ENCODE results near the gene NEK8.

NEK8 gene

DNA sequence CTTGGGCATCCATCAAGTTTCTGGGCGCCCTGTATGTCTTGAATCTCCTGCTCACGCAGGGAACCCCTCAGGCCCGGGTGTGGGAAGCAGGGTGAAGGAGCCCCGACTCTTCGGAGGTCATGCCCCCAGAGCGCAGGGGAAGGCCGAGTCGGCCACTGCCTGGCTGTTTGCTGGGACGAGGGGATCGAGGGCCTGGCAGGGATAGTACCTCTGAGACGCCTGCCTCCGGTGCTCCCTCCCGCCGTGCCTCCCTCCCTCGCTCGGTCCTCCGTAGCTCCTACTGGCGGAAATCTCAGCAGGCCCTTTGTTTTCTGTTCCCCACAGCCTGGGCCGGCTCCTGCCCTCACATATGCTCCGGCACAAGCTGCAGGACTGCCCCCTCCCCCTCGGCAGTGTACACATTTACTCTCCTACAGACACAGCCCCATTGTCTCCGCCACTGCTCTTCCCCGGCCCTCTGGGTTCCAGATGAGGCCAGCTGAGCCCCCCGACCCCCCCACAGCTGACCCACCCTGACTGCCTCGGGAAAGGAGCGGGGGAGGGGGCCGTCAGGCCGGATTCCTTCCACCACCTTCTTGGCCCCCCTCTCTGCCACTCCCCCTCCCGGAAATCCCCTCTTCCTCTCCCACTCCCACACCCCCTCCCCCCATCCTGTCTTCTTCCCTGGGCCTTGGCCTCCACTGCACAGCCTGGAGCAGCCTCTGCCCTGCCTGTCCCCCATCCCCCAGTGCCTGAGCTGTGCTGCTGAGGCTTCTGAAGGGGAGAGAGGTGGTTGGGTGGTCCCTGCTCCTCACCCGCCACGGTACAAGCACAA lies 16.6 kb downstream of the NEK8 start:
- DNase-seq (ENCODE audit: low read depth in 2 of 2), result no peak

DNA sequence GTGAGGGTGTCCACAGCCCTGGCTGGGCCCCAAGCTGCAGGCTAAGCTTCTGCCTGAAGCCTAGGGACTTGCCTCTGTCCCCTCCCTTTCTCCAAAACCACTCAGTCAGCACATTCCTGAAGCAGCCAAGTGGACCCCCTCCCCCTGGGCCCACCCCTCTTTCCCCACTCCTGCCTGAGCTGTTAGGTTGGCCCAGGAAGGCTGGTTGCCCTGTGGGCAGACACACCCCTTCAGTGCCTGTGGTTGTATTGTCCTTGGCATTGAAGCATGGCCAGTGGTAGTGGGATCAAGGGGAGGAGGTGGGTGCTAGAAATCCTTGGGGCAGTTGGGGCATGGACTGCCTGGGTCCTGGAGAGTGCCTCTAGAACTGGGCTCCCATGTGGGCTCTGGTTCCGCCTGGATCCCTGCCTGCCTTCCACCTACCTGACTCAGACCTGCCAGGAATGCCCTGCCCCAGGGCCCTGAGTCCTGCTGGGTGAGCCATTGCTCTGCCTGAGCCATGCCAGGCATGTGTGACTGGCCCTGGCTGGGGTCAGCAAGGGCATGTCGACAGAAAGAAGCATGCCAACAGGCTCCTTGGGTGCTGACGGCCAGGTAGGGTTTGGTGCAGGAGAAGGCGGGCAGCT lies 17.3 kb downstream of the NEK8 start:
- no peak for DNase-seq (ENCODE audit: low read depth in 2 of 2)

DNA sequence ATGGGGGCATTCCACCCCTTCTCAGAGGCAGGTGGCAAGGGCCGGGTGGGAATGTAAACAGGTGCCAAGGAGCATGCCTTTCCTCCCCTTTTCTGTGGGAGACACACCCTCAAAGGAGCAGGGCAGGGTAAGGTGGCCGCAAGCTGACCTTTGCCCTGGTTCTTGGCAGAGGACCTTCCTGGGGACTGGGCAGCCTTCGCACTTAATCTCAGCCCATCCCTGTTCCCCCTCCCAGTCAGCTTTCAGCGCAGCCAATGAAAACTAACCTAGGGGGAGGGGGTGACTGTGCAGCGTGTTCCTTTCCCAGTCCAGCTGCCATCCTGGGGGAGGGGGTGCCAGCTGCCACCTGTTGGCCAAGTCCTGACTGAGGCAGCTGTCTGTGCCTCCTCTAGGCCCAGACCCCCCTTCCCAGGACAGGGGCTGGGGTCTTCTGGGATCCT lies 18.0 kb downstream of the NEK8 start:
- no peak for DNase-seq (ENCODE audit: low read depth in 2 of 2)

DNA sequence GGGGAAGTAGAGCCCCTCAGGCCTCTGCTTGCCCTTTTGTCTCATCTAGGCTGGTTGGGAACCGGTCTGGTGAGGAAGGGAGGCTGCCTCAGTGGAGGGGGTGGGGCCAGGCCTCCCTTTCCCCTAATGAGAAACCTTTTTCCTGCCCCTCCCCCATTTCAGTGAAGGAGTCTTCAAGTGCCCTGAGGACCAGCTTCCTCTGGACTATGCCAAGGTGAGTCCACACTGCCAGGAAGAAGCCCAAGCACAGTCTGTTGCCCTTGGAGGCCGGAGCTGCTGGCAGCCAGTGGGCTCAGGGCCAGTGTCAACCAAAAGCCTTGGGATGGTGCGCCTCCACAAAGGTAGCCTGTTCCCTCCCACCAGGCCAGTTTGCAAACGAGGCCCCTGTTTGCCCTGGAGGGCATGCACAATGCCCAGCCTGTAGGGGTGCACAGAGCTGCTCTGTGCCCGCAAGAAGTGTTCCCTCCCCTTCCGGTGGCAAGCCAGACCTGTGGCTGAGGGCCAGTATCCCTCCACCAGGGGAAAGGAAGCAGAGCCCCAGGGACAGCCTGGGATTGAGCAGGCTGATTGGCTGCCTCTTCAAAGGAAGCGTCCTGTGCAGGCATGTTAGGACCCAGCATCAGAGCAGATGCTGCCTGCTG lies 18.6 kb downstream of the NEK8 start:
- DNase-seq (ENCODE audit: low read depth in 2 of 2), result no peak

DNA sequence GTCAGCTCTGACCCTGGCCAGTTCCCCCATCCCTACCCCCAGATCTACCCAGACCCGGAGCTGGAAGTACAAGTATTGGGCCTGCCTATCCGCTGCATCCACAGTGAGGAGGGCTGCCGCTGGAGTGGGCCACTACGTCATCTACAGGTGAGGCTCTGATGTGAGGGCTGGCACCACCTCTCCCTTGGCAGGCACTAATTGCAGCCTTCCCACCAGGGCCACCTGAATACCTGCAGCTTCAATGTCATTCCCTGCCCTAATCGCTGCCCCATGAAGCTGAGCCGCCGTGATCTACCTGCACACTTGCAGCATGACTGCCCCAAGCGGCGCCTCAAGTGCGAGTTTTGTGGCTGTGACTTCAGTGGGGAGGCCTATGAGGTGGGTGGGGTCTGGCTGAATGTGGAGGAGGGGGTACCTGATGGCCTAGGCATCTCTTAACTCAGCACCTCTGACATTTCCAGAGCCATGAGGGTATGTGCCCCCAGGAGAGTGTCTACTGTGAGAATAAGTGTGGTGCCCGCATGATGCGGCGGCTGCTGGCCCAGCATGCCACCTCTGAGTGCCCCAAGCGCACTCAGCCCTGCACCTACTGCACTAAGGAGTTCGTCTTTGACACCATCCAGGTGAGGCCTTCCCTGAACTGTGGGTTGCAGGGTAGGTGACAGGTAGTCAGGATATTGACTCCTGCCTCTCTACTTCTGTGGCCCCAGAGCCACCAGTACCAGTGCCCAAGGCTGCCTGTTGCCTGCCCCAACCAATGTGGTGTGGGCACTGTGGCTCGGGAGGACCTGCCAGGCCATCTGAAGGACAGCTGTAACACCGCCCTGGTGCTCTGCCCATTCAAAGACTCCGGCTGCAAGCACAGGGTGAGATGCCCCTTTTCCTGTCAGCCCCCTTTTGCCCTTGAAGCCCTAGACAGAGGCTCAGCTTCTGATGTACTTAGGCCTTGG lies 19.5 kb downstream of the NEK8 start:
- no peak for DNase-seq (ENCODE audit: low read depth in 2 of 2)

DNA sequence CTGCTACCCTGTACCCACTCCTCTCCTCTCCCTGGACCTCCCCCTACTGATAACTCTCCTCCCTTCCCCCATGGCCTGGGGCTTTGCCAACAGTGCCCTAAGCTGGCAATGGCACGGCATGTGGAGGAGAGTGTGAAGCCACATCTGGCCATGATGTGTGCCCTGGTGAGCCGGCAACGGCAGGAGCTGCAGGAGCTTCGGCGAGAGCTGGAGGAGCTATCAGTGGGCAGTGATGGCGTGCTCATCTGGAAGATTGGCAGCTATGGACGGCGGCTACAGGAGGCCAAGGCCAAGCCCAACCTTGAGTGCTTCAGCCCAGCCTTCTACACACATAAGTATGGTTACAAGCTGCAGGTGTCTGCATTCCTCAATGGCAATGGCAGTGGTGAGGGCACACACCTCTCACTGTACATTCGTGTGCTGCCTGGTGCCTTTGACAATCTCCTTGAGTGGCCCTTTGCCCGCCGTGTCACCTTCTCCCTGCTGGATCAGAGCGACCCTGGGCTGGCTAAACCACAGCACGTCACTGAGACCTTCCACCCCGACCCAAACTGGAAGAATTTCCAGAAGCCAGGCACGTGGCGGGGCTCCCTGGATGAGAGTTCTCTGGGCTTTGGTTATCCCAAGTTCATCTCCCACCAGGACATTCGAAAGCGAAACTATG lies 20.4 kb downstream of the NEK8 start:
- no peak for DNase-seq (ENCODE audit: low read depth in 2 of 2)

DNA sequence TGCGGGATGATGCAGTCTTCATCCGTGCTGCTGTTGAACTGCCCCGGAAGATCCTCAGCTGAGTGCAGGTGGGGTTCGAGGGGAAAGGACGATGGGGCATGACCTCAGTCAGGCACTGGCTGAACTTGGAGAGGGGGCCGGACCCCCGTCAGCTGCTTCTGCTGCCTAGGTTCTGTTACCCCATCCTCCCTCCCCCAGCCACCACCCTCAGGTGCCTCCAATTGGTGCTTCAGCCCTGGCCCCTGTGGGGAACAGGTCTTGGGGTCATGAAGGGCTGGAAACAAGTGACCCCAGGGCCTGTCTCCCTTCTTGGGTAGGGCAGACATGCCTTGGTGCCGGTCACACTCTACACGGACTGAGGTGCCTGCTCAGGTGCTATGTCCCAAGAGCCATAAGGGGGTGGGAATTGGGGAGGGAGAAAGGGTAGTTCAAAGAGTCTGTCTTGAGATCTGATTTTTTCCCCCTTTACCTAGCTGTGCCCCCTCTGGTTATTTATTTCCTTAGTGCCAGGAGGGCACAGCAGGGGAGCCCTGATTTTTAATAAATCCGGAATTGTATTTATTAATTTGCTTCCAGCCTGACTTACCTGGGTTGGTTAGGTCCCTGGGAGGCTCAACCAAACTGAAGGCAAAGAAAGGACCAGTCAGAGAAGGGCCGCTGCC lies 21.1 kb downstream of the NEK8 start:
- DNase-seq (ENCODE audit: low read depth in 2 of 2), result no peak

DNA sequence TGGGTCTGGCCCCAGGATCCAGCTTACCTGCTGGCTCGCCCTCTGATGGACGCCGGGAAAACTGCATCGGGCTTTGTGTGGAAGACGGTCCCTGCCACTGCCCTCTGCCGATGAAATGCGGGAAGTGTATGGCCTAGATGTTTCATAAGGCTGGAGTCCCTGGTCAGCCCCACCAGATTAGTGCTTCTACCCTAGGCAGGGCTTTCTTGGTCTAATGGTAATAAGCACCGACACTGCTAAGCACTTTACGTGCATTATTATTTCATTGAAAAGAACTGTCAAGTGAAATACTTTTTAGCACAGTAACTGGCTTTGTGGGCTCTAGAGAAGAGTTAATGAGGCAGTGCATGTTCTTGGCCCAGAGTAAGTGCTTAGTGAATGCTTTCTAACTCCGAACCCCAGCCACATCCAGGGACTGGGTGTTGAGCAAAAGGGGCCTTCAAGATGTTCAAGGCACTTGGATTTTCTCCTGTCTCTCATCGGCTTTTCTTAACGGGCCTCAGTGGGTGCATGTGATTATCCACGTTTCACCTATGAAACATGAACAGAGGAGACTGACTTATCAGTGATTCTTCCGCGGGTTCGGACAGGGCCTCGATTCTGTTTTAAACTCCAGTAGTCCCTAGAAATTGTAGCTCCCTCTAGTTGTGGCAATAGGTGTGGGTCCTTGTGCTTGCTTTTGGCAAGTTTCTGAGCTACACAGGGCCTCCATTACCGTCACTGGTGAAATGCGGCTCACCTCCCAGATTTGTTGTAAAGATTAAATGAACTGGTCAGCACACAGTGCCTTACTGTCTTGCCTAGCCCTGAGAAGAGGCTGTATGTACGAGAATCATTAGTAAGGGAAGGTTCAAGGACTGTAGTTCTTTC lies 21.8 kb downstream of the NEK8 start:
- peak; percentile 88 to 89 for DNase-seq (ENCODE audit: low read depth in 2 of 2)

DNA sequence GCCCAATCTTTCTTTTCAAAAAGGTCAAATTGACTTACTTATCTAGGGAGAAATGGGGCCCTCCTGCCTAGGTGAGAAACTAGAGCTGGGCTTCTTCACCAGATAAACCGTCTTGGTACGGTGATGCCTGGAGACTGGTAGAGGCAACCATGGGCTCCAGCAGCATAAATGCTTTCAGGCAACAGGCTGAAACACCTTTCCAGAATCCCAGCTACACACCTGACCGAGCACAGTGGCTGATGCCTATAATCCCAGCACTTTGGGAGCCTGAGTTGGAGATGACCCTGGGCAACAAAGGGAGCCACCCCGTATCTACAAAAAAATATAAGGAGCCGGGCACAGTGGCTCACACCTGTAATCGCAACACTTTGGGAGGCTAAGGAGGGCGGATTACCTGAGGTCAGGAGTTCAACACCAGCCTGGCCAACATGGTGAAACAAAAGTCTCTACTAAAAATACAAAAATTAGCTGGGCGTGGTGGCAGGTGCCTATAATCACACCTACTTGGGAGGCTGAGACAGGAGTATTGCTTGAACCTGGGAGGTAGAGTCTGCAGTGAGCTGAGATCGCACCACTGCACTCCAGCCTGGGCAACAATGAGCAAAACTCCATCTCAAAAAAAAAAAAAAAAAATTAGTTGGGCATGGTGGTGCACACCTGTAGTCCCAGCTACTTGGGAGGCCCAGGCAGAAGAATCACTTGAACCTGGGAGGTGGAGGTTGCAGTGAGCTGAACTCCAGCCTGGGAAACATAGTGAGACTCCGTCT lies 23.2 kb downstream of the NEK8 start:
- no peak for DNase-seq (ENCODE audit: low read depth in 2 of 2)

DNA sequence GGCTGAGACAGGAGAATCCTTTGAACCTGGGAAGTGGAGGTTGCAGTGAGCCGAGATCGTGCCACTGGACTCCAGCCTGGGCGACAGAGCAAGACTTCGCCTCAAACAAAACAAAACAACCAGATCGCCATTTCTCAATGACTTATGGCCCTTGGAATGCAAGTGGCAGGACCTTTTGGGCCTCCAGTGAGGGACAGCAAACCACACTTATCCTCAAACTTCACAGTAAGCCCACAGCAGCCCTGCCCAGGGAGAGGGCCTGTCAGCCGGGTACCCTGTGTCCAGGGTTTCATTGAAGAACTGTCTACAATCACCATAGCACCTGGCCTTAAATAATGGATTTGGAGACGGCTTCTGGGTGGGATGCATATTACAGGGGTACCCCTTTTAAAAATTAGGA lies 26.9 kb downstream of the NEK8 start:
- no peak for DNase-seq (ENCODE audit: low read depth in 2 of 2)

DNA sequence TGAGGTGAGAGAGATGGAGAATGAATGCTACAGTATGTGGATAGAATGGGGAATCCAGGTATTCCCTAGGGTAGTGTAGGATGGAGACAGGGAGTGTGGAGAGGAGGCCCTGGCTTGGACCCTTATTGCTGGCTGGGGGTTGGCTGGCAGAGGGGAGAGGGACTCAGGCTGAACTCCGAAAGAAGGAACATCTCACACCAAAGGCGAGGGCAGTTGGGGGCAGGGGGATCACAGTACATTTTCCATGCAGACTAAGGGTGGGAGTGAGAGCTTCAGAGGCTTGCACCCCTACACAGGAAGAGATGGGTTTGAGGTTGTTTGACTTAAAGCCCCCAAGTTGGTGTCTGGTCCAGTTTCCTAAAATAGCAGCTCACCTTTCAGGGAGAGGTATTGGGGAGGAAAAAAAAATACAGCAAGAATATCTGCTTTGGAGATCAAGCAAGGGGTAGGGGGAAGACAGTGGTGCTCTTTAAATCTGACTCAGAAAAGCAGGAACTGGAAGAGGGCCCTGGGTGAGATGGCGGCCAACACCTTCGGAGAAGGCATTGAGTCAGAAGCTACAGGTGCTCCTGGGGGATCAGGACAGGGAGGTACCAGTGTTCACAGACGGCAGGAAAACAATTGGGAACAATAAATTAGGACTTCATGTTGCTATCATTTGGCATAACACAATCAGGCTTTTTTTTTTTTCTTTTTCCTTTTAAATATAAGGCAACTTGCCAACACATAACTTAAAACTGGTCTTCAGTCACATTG lies 27.6 kb downstream of the NEK8 start:
- DNase-seq (ENCODE audit: low read depth in 2 of 2), result no peak

DNA sequence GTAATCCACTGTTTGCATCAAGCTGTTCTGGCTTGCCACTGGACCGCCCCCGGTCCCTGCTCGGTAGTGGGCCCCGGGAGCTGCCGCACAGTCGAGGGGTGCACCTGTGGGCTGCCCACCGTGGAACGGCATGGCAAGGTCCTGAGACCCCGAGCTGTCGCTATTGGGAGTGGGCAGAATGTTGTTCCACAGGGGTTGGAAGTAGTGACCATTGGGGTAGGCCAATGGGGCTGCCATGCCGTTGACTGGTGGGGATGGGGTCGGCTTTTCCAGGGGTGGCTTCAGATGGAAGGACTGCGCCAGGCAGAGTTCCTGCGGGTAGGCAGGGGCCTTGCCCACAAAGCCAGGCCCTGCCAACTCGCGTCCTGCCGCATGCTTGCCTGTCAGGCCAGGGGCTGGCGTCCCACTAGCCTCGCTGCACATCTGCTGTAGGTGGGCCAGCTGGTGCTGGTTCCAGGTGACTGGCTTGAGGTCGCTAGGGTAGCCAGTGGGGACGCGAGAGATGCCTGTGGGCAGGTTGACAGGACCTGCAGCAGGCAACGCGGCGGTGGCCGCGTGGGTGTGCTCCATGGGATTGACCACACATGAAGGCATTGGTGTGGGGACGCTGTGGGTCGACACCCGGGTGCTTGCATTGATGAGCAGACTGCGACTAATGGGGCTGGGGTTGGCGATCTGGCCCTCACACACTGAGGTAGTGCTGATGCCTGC lies 30.0 kb downstream of the NEK8 start:
- DNase-seq (ENCODE audit: low read depth in 2 of 2), result no peak

DNA sequence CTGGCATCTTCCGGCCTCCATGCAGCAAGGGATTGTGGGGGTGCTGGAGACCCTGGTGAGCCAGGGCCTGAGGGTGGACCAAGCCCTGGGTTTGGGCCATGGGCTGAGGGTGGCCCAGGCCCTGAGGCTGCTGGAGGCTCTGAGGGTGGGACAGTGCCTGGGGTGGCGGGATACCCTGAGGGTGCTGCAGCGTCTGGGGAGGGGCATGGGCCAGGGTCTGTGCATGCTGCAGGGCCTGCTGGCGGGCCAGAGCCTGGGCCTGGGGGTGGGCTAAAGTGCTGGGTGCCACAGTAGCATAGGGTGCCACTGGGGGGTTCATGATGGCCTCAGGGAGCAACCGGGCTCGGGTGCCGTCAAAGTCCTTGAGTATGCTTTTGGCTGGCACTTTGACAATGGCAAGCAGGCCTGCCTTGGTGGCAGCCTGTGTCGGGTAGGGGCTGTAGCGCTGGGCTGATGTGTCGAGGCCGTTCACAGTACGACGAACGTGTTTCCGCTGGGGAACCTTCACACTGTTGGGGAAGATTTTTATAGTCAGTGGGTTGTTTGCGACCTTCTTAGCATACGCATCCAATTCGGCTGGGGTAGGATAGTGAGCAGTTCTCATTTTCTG lies 30.8 kb downstream of the NEK8 start:
- no peak for DNase-seq (ENCODE audit: low read depth in 2 of 2)

DNA sequence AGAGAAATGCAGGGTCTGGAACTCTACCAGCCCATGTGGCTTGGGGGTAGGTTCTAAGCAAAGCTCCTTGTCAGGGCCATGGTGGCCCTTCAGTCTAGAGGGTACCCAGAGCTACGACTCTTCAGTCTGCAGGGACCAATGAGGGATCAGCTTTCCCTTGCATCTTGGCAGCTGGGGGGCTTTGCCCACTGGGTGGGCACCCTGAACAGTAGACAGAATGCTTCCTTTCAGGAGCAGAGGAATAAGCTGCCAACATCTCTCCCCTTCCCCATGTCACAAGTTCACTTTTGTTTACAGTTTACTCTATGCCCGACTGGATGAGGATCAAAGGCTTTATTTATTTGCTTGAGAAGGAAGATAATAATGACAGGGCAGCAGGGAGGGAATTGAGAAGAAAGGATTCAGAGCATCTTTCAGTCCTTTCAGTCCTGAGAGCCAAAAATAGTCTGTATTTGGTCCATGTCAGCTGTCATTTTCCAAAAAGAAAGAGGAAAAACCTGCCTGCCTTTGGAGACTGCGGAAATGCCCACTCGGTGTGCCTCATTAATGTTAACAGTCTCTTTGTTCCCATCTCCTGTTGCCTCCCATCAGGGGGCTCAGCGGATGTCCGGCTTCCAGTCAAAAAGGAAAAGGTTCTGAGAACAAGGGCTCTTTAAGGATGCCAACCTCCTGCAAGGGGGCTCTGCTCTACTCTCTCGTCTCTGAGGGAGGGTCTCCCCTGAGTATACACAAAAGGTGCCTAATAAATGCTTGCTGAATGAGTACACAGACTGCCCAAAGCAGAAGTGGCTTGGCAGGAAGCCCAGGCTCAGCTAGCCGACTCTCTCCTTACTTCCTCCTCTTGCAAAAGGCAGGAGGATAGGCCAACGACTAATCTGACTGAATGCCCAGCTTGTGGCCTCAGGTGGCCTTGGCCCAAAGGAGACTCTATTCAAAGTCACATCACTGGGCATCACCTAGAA lies 32.3 kb downstream of the NEK8 start:
- no peak for DNase-seq (ENCODE audit: low read depth in 2 of 2)

DNA sequence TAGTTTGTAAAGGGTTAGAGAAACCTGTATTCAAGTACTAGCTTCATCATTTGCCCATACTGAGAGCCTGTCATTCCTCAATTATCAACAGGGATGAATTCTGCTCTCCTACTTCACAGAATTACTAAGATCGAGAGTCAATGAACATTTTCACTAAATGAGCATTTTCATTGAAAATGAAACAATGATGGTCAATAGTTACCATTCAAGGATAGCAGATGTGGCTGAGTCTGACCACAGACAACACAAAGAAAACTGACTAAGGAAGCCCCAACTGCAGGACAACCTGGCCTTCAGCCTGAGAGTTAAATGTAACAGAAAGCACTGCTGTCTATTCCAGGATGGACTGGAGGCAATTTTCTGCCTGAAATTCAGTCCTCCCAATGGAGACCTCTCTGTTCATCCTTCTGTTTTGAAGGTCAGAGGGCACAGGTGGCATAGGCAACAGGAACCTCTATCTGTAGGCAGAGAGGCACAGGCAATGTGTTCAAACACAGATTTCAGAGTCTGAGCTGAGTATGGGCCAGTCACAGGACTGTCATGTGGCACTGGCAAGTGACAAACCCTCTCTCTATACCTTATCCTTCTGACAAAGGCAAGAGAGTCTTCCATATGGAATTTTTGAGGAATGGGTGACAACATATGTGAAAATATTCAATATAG lies 34.7 kb downstream of the NEK8 start:
- DNase-seq (ENCODE audit: low read depth in 2 of 2), result no peak
